ENCODE data around the gene VRK3.
A peak's percentile ranks its signal among the peaks of the same experiment; 100 is the strongest.
"Not testable (repeated sequence)": the region's sequence is repeated elsewhere in the genome, so short reads cannot be mapped to it uniquely, and the experiment has no call there.

Gene VRK3

GRCh38 chr19:49988007-49988406 is 37.2 kb downstream of the VRK3 start:
- DNase-seq (ENCODE audit: low spot score): no peak

GRCh38 chr19:49987159-49987698 is 37.9 kb downstream of the VRK3 start:
- peak; percentile 68 for DNase-seq (ENCODE audit: low spot score)

- DNase-seq (ENCODE audit: low spot score): no peak
These were observed 38.8 kb downstream of the VRK3 start for GRCh38 chr19:49986354-49986753.

GRCh38 chr19:49985871-49986270 is 39.3 kb downstream of the VRK3 start:
- no peak for DNase-seq (ENCODE audit: low spot score)

- no peak for DNase-seq (ENCODE audit: low spot score)
These were observed 40.7 kb downstream of the VRK3 start for GRCh38 chr19:49984491-49984890.

- peak; percentile 75 for DNase-seq (ENCODE audit: low spot score)
These were observed 41.4 kb downstream of the VRK3 start for GRCh38 chr19:49983645-49984229.

- DNase-seq (ENCODE audit: low spot score): peak; percentile 6
These were observed 43.3 kb downstream of the VRK3 start for GRCh38 chr19:49981603-49982593.

GRCh38 chr19:49978324-49978723 is 46.8 kb downstream of the VRK3 start:
- no peak for DNase-seq (ENCODE audit: low spot score)

- DNase-seq (ENCODE audit: low spot score): no peak
These were observed 47.3 kb downstream of the VRK3 start for GRCh38 chr19:49977881-49978280.

- no peak for DNase-seq (ENCODE audit: low spot score)
These were observed 48.1 kb downstream of the VRK3 start for GRCh38 chr19:49977076-49977475.

- no peak for DNase-seq (ENCODE audit: low spot score)
These were observed 48.7 kb downstream of the VRK3 start for GRCh38 chr19:49976496-49976895.

- no peak for DNase-seq (ENCODE audit: low spot score)
These were observed 50.1 kb downstream of the VRK3 start for GRCh38 chr19:49975051-49975450.

- no peak for DNase-seq (ENCODE audit: low spot score)
These were observed 51.2 kb downstream of the VRK3 start for GRCh38 chr19:49973987-49974386.

- DNase-seq (ENCODE audit: low spot score): no peak
These were observed 52.3 kb downstream of the VRK3 start for GRCh38 chr19:49972841-49973240.

- DNase-seq (ENCODE audit: low spot score): no peak
These were observed 53.2 kb downstream of the VRK3 start for GRCh38 chr19:49971991-49972411.

- not testable (repeated sequence) for DNase-seq (ENCODE audit: low spot score)
These were observed 55.8 kb downstream of the VRK3 start for GRCh38 chr19:49969355-49969754.

GRCh38 chr19:49968279-49968922 is 56.8 kb downstream of the VRK3 start:
- DNase-seq (ENCODE audit: low spot score): no peak

GRCh38 chr19:49960980-49961379 is 64.2 kb downstream of the VRK3 start, which contains the start of gene SIGLEC11:
TSS of gene SIGLEC11 (minus strand) at chr19:49961172. CDS start at chr19:49961081, 91 bp downstream.
- not testable (repeated sequence) for DNase-seq (ENCODE audit: low spot score)

GRCh38 chr19:49959892-49960291 is 65.3 kb downstream of the VRK3 start:
- not testable (repeated sequence) for DNase-seq (ENCODE audit: low spot score)

- not testable (repeated sequence) for DNase-seq (ENCODE audit: low spot score)
These were observed 66.6 kb downstream of the VRK3 start for GRCh38 chr19:49958596-49958995.

GRCh38 chr19:49958144-49958543 is 67.0 kb downstream of the VRK3 start:
- not testable (repeated sequence) for DNase-seq (ENCODE audit: low spot score)

- DNase-seq (ENCODE audit: low spot score): no peak
These were observed 67.8 kb downstream of the VRK3 start for GRCh38 chr19:49957262-49957915.

Measured in hematopoietic multipotent progenitor cell treated with erythropoietin and hydrocortisone succinate and interleukin-3 and kit ligand, for 15 days (in vitro differentiated cells).